HG03575 (cell line): ENCODE results near the gene GNAQ.
"Not testable (repeated sequence)": the region's sequence is repeated elsewhere in the genome, so short reads cannot be mapped to it uniquely, and the experiment has no call there.

Source experiments
- ATAC-seq: cut with Tn5 transposase; IDR thresholded peaks from one replicate; pipeline ENCODE4 v1.9.1; 2021; ENCODE audit not compliant: unreplicated experiment, insufficient number of reproducible peaks, low FRiP score; ENCODE audit errors: extremely low read depth

GNAQ gene

DNA sequence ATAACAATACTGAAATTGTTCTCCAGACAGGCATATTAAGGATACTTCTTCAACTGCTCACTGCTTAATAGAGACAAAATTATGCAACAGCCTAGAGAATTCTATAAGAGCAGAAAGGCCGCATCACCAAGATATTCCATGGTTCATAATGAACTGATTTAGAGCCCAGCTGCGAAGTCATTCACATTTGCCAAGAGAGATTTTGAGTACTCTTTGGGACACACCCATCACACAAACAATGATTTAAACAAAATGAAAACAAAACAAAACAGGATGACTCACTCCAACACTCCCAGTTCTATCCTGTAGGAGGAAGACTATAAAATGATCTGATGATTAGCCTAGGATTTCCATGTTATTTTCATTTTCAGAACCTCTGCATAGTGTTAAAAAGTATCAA, 237.8 kb downstream of the GNAQ start:
- no peak for ATAC-seq

DNA sequence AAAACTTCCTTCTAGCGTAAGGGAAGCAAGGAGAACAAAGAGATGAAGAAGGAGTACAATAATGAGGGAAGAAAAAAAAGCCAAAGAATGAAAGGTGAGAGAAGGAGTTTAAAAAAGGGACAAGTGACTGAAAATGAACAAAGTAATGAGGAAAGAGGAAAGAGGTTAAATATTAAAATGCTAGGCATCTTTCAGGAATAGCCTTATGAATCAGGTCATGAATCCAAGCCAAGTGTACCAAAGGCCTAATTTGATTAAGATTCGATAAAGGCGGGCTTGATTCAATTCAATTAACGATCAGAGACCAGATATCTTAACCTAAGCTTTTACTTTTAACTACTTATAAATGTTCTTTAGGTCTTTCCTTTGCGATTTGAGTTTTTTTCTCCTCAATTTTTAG, 241.7 kb downstream of the GNAQ start:
- no peak for ATAC-seq

GRCh38 chr9:77785341-77785740, 246.3 kb downstream of the GNAQ start:
- no peak for ATAC-seq

DNA sequence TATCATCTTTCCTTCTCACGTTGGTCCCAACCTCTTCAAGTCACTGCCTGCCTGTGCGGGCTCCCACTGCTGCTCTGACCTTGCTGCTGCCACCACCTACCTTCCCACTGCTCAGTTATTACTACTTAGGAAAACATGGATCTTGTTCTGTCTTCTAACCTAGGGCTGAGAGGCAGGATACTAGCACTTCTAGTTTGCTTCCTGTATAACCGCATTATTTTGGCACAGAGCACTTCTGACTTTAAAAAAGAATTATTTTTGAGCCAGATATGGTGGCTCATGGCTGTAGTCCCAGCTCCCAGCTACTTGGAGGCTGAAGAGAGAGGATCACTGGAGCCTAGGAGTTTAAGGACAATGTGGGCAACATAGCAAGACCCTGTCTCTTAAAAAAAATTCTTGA, 248.1 kb downstream of the GNAQ start:
- ATAC-seq: no peak

GRCh38 chr9:77779010-77779409, 252.6 kb downstream of the GNAQ start:
- no peak for ATAC-seq

DNA sequence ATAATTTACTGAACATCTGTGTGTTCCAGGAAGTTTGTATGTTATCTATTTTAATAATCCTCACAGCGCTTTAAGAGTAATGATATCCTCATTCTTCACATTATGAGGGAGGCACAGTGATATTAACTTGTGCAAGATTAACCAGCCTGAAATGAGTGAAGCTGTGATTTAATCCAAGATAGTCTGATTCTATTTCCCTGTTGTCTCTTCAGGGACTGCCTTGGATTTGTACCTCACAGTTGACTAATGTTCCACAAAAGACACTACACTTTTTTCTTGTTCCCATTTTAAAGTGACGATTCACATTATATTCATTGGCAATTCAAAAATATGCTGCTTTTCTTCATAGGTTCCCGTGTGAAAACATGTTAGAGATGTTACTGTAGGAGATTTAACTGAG, 258.2 kb downstream of the GNAQ start:
- no peak for ATAC-seq

GRCh38 chr9:77772646-77773045, 259.0 kb downstream of the GNAQ start:
- no peak for ATAC-seq

- no peak for ATAC-seq
Observed at GRCh38 chr9:77771171-77771570, 260.4 kb downstream of the GNAQ start.

- no peak for ATAC-seq
Observed at GRCh38 chr9:77770340-77770739, 261.3 kb downstream of the GNAQ start.

- ATAC-seq: no peak
Observed at GRCh38 chr9:77769246-77769645, 262.4 kb downstream of the GNAQ start.

GRCh38 chr9:77766587-77766986, 265.0 kb downstream of the GNAQ start:
- no peak for ATAC-seq

DNA sequence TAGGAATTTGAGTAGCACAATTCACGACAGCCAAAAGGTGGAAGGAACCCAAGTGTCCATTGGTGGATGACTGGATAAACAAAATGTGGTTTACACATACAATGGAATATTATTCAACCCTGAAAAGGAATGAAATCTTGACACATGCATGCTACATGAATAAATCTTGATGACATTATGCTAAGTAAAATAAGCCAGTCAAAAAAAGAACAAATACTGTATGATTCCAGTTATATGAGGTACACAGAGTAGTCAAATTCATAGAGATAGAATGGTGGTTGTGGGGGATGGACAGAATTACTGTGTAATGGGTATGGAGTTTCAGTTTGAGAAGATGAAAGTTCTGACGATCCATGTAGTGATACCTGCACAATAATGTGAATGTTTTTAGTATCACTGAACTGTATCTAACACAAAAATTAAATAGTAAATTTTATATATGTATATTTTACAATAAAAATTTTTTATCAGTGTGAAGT, 265.8 kb downstream of the GNAQ start:
- no peak for ATAC-seq

DNA sequence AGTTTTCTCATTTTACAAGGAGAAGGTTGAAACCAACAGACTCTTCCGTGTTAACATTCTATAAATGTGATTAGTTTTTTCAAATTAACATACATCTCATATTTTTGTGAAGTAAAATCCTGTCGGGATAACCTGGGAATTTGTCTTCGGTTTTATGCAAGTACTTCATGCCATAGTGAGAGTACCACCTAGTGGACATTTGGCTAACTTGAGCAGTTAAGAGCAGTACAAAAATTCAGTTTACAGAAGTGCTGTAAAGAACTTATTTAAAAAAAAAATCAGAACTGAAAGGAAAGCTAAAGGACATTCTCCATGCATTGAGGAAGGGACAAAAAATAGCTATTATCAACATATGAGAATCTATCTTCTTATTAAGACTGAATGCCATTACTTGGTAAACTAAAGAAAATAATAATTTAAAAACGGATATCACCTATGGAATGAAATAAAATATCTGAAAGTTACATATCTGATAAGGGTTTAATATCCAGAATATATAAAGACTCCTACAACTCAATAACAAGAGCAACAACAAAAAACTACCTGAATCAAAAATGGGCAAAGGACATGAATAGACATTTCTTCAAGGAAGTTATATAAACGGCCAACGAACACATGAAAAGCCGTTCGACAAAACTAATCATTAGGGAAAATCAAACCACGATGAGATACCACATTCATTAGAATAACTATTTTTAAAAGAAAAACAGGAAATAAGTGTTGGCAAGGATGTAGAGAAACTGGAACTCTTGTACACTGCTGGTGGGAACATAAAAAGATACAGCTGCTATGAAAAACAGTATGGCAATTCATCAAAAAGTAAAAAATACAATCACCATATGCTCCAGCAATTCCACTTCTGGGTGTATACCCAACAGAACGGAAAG, 266.5 kb downstream of the GNAQ start:
- no peak for ATAC-seq

- ATAC-seq: no peak
Observed at GRCh38 chr9:77763566-77763965, 268.0 kb downstream of the GNAQ start.

GRCh38 chr9:77760919-77761318, 270.7 kb downstream of the GNAQ start:
- not testable (repeated sequence) for ATAC-seq

DNA sequence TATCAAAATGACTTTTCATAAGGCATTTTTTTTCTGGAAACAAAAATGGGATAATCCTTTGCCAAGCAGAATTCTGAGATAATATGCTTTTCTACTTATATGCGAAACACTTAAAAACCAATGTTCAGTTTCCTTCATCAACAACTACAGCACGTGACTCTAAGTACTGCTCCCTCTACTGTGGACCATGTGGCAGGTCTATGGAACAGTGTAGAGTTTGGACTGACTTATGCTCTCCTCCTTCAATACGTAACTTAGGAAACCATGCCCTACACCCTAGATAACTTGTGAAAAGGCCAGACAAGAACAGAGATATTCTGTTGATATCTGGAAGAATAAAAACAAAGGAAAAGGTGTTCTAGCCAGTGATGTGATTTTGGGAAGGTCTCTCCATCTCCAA, 272.2 kb downstream of the GNAQ start:
- ATAC-seq: no peak

GRCh38 chr9:77756449-77756848, 275.2 kb downstream of the GNAQ start:
- no peak for ATAC-seq

DNA sequence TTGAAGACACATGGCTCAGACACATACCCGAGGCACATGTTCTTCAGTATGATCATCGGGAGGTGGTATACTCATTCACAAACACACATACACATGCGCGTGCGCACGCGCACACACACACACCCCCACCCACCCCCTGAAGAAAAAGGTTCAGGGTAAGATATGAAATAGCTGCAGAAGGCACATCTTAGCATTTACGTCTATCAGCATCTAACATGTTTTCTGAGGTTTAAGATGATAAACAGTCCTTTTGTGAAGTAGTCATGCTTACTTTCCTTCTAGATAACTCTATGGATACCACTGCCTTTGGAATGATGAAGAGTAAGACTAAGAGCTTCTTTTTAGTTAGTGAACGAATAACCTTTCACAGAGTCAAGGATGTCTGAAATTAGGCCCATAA, 278.4 kb downstream of the GNAQ start:
- ATAC-seq: no peak

DNA sequence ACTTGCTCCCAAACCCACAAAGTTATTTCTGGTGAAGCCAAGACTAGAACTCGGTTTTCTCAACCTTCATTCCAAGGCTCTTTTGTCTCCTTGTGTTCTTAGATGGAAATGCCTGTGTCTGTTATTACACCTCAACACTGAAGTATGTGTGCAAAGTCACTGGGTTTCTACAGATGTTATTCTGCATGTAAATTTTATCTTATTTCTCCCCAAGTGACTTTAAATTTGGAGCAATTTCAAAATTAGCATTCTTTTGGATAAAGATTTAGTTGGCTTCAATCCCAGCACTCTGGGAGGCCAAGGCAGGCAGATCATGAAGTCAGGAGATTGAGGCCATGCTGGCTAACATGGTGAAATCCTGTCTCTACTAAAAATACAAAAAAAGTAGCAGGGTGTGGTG, 279.1 kb downstream of the GNAQ start:
- no peak for ATAC-seq

DNA sequence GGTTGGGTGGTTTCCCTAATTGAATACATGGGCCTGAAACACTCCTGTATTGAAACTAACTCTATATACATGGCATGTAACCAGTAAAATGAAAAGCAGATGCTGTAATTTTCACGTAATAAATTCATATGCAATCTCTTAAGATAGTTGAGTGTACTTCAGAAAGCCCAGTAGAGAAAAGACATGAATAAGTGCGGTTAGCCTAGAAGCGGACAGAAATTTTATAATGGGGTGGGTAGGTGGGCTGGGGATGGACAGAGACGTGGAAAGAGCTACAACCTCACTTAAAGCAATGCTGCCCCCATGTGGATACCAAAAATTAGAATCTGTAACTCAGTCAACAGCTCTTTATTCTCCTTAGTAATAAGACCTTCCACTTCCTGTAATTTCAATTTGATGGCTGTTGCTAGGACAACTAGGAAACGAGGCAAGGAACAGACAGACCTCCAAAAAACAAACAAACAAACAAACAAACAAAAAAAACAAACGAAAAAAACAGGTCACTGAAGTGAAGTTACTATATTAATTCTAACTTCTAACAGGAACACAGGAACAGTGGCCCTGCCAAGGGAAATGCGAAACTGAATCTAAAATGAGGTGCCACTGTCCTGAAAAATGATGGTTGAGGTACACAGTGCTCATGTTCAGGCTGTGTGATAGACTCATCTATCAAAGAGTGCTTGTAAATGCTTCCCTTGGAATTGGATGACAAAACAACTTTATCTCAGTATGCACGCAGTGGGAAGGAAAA, 280.1 kb downstream of the GNAQ start:
- ATAC-seq: no peak
